GM12892 (cell line): Measurements from ENCODE around the gene CRYBG2.

Source experiments
- POLR2AphosphoS5 ChIP-seq: IDR thresholded peaks from 2 replicates; pipeline ENCODE4 v1.6.1; 2011; ENCODE audit warnings: low read depth, low read length, control low read depth
- TAF1 ChIP-seq: IDR thresholded peaks from 2 replicates; pipeline ENCODE4 v1.6.1; 2011; ENCODE audit warnings: low read depth, mild to moderate bottlenecking, control low read depth, low read length, borderline replicate concordance

DNA sequence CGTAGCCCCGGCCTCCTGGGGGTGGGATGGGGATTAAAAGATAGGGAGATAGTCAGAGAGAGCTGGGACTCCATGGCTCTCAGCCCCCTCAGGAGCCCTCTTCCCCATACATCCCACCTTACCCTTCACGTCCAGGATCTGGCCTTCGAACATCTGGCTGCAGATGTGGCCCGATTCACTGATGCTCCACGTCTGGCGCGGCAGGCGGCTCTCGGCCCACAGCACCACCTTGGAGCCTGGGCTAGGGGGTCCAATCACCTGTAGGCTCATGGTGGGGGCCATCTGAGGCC lies 31.9 kb downstream of the CRYBG2 start:
- TF ChIP-seq POLR2AphosphoS5 (no peak), TAF1 (no peak)
